H1 (cell line): ENCODE measurements around the gene CRB2.

Experiments
- CTCF ChIP-seq, 3 experiments: IDR thresholded peaks; 1 replicate in 2 of 3; 2 replicates in 1 of 3; pipeline versions ENCODE4 v1.5.1 to v1.6.1; 2011; ENCODE audit warnings: low read length in 3 of 3, mild to moderate bottlenecking in 3 of 3, inconsistent platforms in 2 of 3, low read depth in 1 of 3, moderate library complexity in 1 of 3; ENCODE audit not compliant: insufficient read depth in 1 of 3; ENCODE audit errors: control extremely low read depth in 1 of 3
- EZH2 ChIP-seq: fragments of 200-600 bp; sonication (generic); IDR thresholded peaks from 2 replicates; pipeline ENCODE4 v1.7.1; 2012; ENCODE audit warnings: low read depth, mild to moderate bottlenecking, moderate library complexity, low read length, inconsistent platforms; ENCODE audit not compliant: severe bottlenecking
- HDAC6 ChIP-seq: IDR thresholded peaks from one replicate; pipeline ENCODE4 v1.7.1; 2012; ENCODE audit warnings: low read depth, mild to moderate bottlenecking, inconsistent platforms, low read length, moderate library complexity
- NANOG ChIP-seq: IDR thresholded peaks from 2 replicates; pipeline ENCODE4 v1.6.1; 2011; ENCODE audit warnings: low read length, low read depth, mild to moderate bottlenecking, inconsistent platforms; ENCODE audit not compliant: insufficient read depth, poor library complexity, severe bottlenecking
- POLR2A ChIP-seq, 2 experiments: IDR thresholded peaks; 1 replicate in 1 of 2; 2 replicates in 1 of 2; pipeline ENCODE4 v1.6.1; 2011; ENCODE audit warnings: low read depth in 2 of 2, low read length in 2 of 2, mild to moderate bottlenecking in 2 of 2; ENCODE audit errors: control extremely low read depth in 1 of 2
- RXRA ChIP-seq: IDR thresholded peaks from 2 replicates; pipeline ENCODE4 v1.6.1; 2011; ENCODE audit warnings: low read depth, mild to moderate bottlenecking, low read length, moderate library complexity; ENCODE audit not compliant: insufficient read depth
- USF2 ChIP-seq: IDR thresholded peaks from 2 replicates; pipeline ENCODE4 v1.6.1; 2011; ENCODE audit warnings: low read length, improper control_type of control experiment
- TF ChIP-seq, protein P1 (sequence below): IDR thresholded peaks from 2 replicates; pipeline ENCODE4 v1.6.1; 2012; ENCODE audit warnings: inconsistent platforms

DNA sequence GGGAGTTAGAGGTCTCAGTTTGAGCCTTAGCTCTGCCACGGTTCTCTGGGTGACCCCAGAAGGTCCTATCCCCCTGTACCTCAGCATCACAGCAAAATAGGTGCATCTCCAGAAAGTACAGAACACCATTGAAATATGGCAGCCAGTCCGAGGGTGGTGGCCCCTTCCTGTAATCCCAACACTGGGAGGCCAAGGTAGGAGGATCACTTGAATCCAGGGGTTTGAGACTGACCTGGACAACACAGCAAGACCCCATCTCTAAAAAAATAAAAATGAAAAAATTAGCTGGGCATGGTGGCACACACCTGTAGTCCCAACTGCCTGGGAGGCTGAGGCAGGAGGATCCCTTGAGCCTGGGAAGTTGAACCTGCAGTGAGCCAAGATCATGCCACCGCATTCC is 7.0 kb upstream of the CRB2 start:
- TF ChIP-seq USF2 (no peak), CTCF (IDR thresholded peaks at IDR 0.05; ENCODE audit: control extremely low read depth in 1 of 3, insufficient read depth in 1 of 3, low read depth in 1 of 3, low read length in 3 of 3) (no peak), POLR2A (IDR thresholded peaks at IDR 0.05; ENCODE audit: control extremely low read depth in 1 of 2, low read depth in 2 of 2, low read length in 2 of 2) (no peak), NANOG (no peak), HDAC6 (no peak), EZH2 (no peak), RXRA (no peak)
- TF ChIP-seq, protein P1, sequence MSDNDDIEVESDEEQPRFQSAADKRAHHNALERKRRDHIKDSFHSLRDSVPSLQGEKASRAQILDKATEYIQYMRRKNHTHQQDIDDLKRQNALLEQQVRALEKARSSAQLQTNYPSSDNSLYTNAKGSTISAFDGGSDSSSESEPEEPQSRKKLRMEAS, result no peak
